H9 (cell line): ENCODE results near the gene RHNO1. TPM values are rescaled to one million over a fixed set of nuclear protein-coding genes. Genes with fewer than 3 reads are reported as not detected.
"Not testable (repeated sequence)": the region's sequence is repeated elsewhere in the genome, so short reads cannot be mapped to it uniquely, and the experiment has no call there.

Experiments
- DNase-seq: peaks from one replicate; pipeline ENCODE4 v3.0.0-alpha.2; 2017
- H2AFZ ChIP-seq: one replicate; pipeline ENCODE4 v1.6.1; 2013; ENCODE audit warnings: mild to moderate bottlenecking, low read length, control low read depth, moderate library complexity
- H2AK5ac ChIP-seq: 2 replicates; pipeline ENCODE4 v1.6.1; 2013; ENCODE audit warnings: low read length, control low read depth, mixed read lengths; ENCODE audit not compliant: insufficient read length
- H2BK120ac ChIP-seq: one replicate; pipeline ENCODE4 v1.6.1; 2013; ENCODE audit warnings: low read depth, mild to moderate bottlenecking, low read length, control low read depth, inconsistent platforms; ENCODE audit not compliant: poor library complexity, severe bottlenecking
- H2BK12ac ChIP-seq: 2 replicates; pipeline ENCODE4 v1.6.1; 2013; ENCODE audit warnings: low read length, control low read depth, mixed read lengths, low read depth; ENCODE audit not compliant: insufficient read length
- H2BK15ac ChIP-seq: 2 replicates; pipeline ENCODE4 v1.6.1; 2013; ENCODE audit warnings: low read depth, low read length, control low read depth
- H2BK20ac ChIP-seq: one replicate; pipeline ENCODE4 v1.6.1; 2013; ENCODE audit warnings: low read depth, mild to moderate bottlenecking, low read length, control low read depth, inconsistent platforms; ENCODE audit not compliant: poor library complexity, severe bottlenecking
- H2BK5ac ChIP-seq: 2 replicates; pipeline ENCODE4 v1.6.1; 2013; ENCODE audit warnings: low read length, control low read depth, mixed read lengths; ENCODE audit not compliant: insufficient read length
- H3K14ac ChIP-seq: 2 replicates; pipeline ENCODE4 v1.6.1; 2013; ENCODE audit warnings: low read length, control low read depth; ENCODE audit not compliant: insufficient read depth
- H3K18ac ChIP-seq: 2 replicates; pipeline ENCODE4 v1.6.1; 2013; ENCODE audit warnings: low read depth, mild to moderate bottlenecking, mixed read lengths, low read length, control low read depth; ENCODE audit not compliant: insufficient read length
- H3K23ac ChIP-seq: 2 replicates; pipeline ENCODE4 v1.6.1; 2013; ENCODE audit warnings: low read length, control low read depth, mixed read lengths, low read depth; ENCODE audit not compliant: insufficient read length
- H3K23me2 ChIP-seq: 2 replicates; pipeline ENCODE4 v1.6.1; 2013; ENCODE audit warnings: low read depth, mild to moderate bottlenecking, mixed read lengths, low read length, control low read depth; ENCODE audit not compliant: insufficient read length, poor library complexity, severe bottlenecking
- H3K27ac ChIP-seq: 2 replicates; pipeline ENCODE4 v1.5.1; 2013; ENCODE audit warnings: low read length, control low read depth, mixed read lengths, low read depth; ENCODE audit not compliant: insufficient read length
- H3K27me3 ChIP-seq: 2 replicates; pipeline ENCODE4 v1.6.1; 2013; ENCODE audit warnings: low read length, control low read depth, inconsistent platforms; ENCODE audit not compliant: insufficient read depth
- H3K4ac ChIP-seq: 2 replicates; pipeline ENCODE4 v1.6.1; 2013; ENCODE audit warnings: low read depth, mild to moderate bottlenecking, control low read depth, inconsistent platforms, low read length, moderate library complexity
- H3K4me1 ChIP-seq: 2 replicates; pipeline ENCODE4 v1.6.1; 2013; ENCODE audit warnings: low read length, control low read depth, inconsistent platforms; ENCODE audit not compliant: insufficient read depth
- H3K4me2 ChIP-seq: 2 replicates; pipeline ENCODE4 v1.6.1; 2013; ENCODE audit warnings: low read length, control low read depth, mixed read lengths; ENCODE audit not compliant: insufficient read length, insufficient read depth
- H3K56ac ChIP-seq: 2 replicates; pipeline ENCODE4 v1.6.1; 2013; ENCODE audit warnings: low read depth, mild to moderate bottlenecking, mixed read lengths, low read length, control low read depth; ENCODE audit not compliant: insufficient read length
- H3K79me1 ChIP-seq: 2 replicates; pipeline ENCODE4 v1.6.1; 2013; ENCODE audit warnings: low read depth, mild to moderate bottlenecking, moderate library complexity, low read length, control low read depth, inconsistent platforms; ENCODE audit not compliant: insufficient read depth, poor library complexity, severe bottlenecking
- H3K79me2 ChIP-seq: 2 replicates; pipeline ENCODE4 v1.6.1; 2013; ENCODE audit warnings: low read length, control low read depth, inconsistent platforms; ENCODE audit not compliant: insufficient read depth
- H3K9ac ChIP-seq: 2 replicates; pipeline ENCODE4 v1.6.1; 2013; ENCODE audit warnings: low read length, control low read depth, mixed read lengths; ENCODE audit not compliant: insufficient read length; ENCODE audit errors: extremely low read depth
- H3K9me3 ChIP-seq: one replicate; pipeline ENCODE4 v1.6.1; 2013; ENCODE audit warnings: low read depth, low read length, inconsistent platforms; ENCODE audit not compliant: control insufficient read depth
- H3T11ph ChIP-seq: one replicate; pipeline ENCODE4 v1.6.1; 2013; ENCODE audit warnings: mild to moderate bottlenecking, low read length, control low read depth, inconsistent platforms
- H4K20me1 ChIP-seq: one replicate; pipeline ENCODE4 v1.6.1; 2013; ENCODE audit not compliant: control insufficient read depth, insufficient read length, insufficient read depth
- H4K5ac ChIP-seq: 2 replicates; pipeline ENCODE4 v1.6.1; 2013; ENCODE audit warnings: low read depth, mild to moderate bottlenecking, mixed read lengths, low read length, control low read depth; ENCODE audit not compliant: insufficient read length
- H4K8ac ChIP-seq: replicated peaks from 2 replicates; pipeline ENCODE4 v1.6.1; 2013; ENCODE audit warnings: low read length, control low read depth, mixed read lengths, low read depth; ENCODE audit not compliant: insufficient read length
- H4K91ac ChIP-seq: 2 replicates; pipeline ENCODE4 v1.6.1; 2013; ENCODE audit warnings: low read depth, mild to moderate bottlenecking, moderate library complexity, mixed read lengths, low read length, control low read depth; ENCODE audit not compliant: insufficient read length
- H3K27ac Mint-ChIP-seq, 3 experiments: 2 replicates in 2 of 3; 3 replicates in 1 of 3; pipeline ENCODE4 v1.8.0; 2020 to 2021; ENCODE audit warnings: mixed read lengths in 3 of 3, mild to moderate bottlenecking in 1 of 3, moderate library complexity in 1 of 3
- H3K27me3 Mint-ChIP-seq: 2 replicates; pipeline ENCODE4 v1.8.0; 2021; ENCODE audit warnings: low read depth, mild to moderate bottlenecking, moderate library complexity, mixed read lengths
- H3K36me3 Mint-ChIP-seq, 3 experiments: 2 replicates in 2 of 3; 3 replicates in 1 of 3; pipeline ENCODE4 v1.8.0; 2020 to 2021; ENCODE audit warnings: low read depth in 3 of 3, mixed read lengths in 3 of 3; ENCODE audit not compliant: insufficient read depth in 1 of 3
- H3K4me1 Mint-ChIP-seq, 2 experiments: 2 replicates each; pipeline ENCODE4 v1.8.0; 2020; ENCODE audit warnings: mixed read lengths in 2 of 2
- H3K4me3 Mint-ChIP-seq, 2 experiments: 2 replicates in 1 of 2; 3 replicates in 1 of 2; pipeline ENCODE4 v1.8.0; 2020 to 2021; ENCODE audit warnings: mild to moderate bottlenecking in 2 of 2, mixed read lengths in 2 of 2, moderate library complexity in 1 of 2
- H3K9me3 Mint-ChIP-seq, 2 experiments: 2 replicates in 1 of 2; 3 replicates in 1 of 2; pipeline ENCODE4 v1.8.0; 2020; ENCODE audit warnings: mild to moderate bottlenecking in 2 of 2, mixed read lengths in 2 of 2, moderate library complexity in 1 of 2
- CTCF ChIP-seq: fragments of 200-600 bp; sonication (generic); conservative IDR thresholded peaks from 3 replicates; pipeline ENCODE4 v1.8.0; 2021; ENCODE audit warnings: antibody characterized with exemption, mild to moderate bottlenecking
- WGBS: extraction: QIAGEN DNeasy Blood & Tissue Kit; methylation state at CpG from one replicate; pipeline ENCODE4 v1.1.7; 2013; ENCODE audit warnings: missing lambda C conversion rate, low lambda C conversion rate, mixed read lengths; ENCODE audit not compliant: insufficient read length; ENCODE audit errors: extremely low coverage; 5-methylcytosine and 5-hydroxymethylcytosine counted together
- total RNA-seq: library from RNA; stranded (reverse); gene quantifications from 2 replicates; pipeline ENCODE4 v1.2.1, GENCODE V29; 2021

Gene RHNO1
- total RNA-seq, 1 experiment from 2014 or later: 36.7 TPM

DNA sequence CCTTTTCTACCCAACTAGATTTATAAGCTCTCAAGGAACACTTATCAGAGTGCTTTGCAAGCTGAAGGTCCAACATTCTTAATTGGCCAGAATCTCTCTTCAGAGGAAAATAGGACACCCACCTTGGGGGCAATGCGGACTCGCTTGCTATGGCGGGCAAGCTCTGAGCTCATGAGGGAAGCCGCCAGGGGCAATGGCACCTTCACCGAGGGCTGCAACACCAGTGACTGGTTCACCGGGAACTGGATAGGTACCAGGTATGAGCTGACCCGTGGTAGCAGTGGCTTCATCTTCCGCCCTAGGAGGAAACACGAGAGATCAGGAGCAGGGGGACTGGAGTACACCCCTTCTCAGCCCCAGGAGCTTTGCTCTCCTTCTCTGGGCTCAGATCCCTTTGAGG, 12.8 kb upstream of the RHNO1 start:
- no CpG with 5 or more reads among the region's 9 CpGs for WGBS
- Histone ChIP-seq H3K23ac (no peak overlapping the region), H2BK5ac (no peak overlapping the region), H2BK20ac (no peak overlapping the region), H3K9ac (no peak overlapping the region), H4K5ac (no peak overlapping the region), H2BK12ac (no peak overlapping the region), H2BK120ac (no peak overlapping the region), H2AK5ac (no peak overlapping the region), H4K20me1 (no peaks in the 10 kb centered on the region), H3K4me2 (no peak overlapping the region), H3K27ac (no peak overlapping the region), H4K8ac (no peak overlapping the region), H3K4ac (no peak overlapping the region), H3K14ac (no peak overlapping the region), H2BK15ac (no peak overlapping the region), H3K79me1 (no peaks in the 10 kb centered on the region), H3K79me2 (no peaks in the 10 kb centered on the region), H3T11ph (no peak overlapping the region), H3K27me3 (no peaks in the 10 kb centered on the region), H3K18ac (no peak overlapping the region), H3K23me2 (no peaks in the 10 kb centered on the region), H2AFZ (no peak overlapping the region), H4K91ac (no peak overlapping the region), H3K4me1 (no peaks in the 10 kb centered on the region), H3K56ac (no peak overlapping the region), H3K9me3 (no peaks in the 10 kb centered on the region)
- no peak for DNase-seq
- H3K9me3 Mint-ChIP-seq: no peaks in the 10 kb centered on the region
- H3K27me3 Mint-ChIP-seq: no peaks in the 10 kb centered on the region
- H3K4me1 Mint-ChIP-seq: no peaks in the 10 kb centered on the region
- peaks cover 62 to 88% (median 88%) of the 10 kb centered on the region in 3 experiments; a peak in 6 of 7 replicates for H3K36me3 Mint-ChIP-seq
- H3K27ac Mint-ChIP-seq: no peak overlapping the region
- TF ChIP-seq CTCF: no peak
- no peak overlapping the region; a peak in 1 of 5 replicates for H3K4me3 Mint-ChIP-seq

- not testable (repeated sequence) for H2BK15ac ChIP-seq, H2AK5ac ChIP-seq, H3K27me3 Mint-ChIP-seq, H3K18ac ChIP-seq, H3K79me2 ChIP-seq, H4K8ac ChIP-seq, H3K4me1 Mint-ChIP-seq, H3K9ac ChIP-seq, H2AFZ ChIP-seq, H3K4me1 ChIP-seq, H3K4ac ChIP-seq, H3K4me2 ChIP-seq, H3K27ac ChIP-seq, H3K9me3 Mint-ChIP-seq, H3K27me3 ChIP-seq, H3K23me2 ChIP-seq, H3T11ph ChIP-seq, H2BK120ac ChIP-seq, H3K14ac ChIP-seq, H4K91ac ChIP-seq, H3K27ac Mint-ChIP-seq, H2BK12ac ChIP-seq, H3K4me3 Mint-ChIP-seq, H3K79me1 ChIP-seq, H3K9me3 ChIP-seq, H2BK20ac ChIP-seq, H4K5ac ChIP-seq, H2BK5ac ChIP-seq, H4K20me1 ChIP-seq, H3K23ac ChIP-seq, DNase-seq, H3K56ac ChIP-seq
- H3K36me3 Mint-ChIP-seq: peaks cover 49 to 84% (median 68%) of the 10 kb centered on the region in 3 experiments; a peak in 6 of 7 replicates
- no CpG with 5 or more reads among the region's 9 CpGs for WGBS
Measured at GRCh38 chr12:2868986-2869632, 7.9 kb upstream of the RHNO1 start.
